Calu3 (cell line): ENCODE measurements around the gene PDE6B. TPM values are rescaled to one million over a fixed set of nuclear protein-coding genes. Genes with fewer than 3 reads are reported as not detected.

ENCODE experiments used
- BruUV-seq: library from RNA; stranded (reverse); fragments of 400-500 nt; replicated peaks from 2 replicates; lab custom pipeline; 2021; lab: Mats Ljungman, UMichigan
- CTCF ChIA-PET: fragments of 300-600 bp; sonication (Branson Sonifier 250); formaldehyde crosslinking; loops from one replicate; lab custom pipeline; 2022; ENCODE audit warnings: antibody characterized with exemption; lab: Charles Lee
- DNase-seq: peaks from one replicate; pipeline ENCODE4 v3.0.0; 2022
- H3K27ac Mint-ChIP-seq: one replicate; pipeline ENCODE4 v1.8.0; 2022; ENCODE audit warnings: mixed read lengths; ENCODE audit not compliant: unreplicated experiment
- H3K27me3 Mint-ChIP-seq: one replicate; pipeline ENCODE4 v1.8.0; 2022; ENCODE audit warnings: mixed read lengths; ENCODE audit not compliant: unreplicated experiment
- H3K36me3 Mint-ChIP-seq: one replicate; pipeline ENCODE4 v1.8.0; 2022; ENCODE audit warnings: mild to moderate bottlenecking, moderate library complexity, mixed read lengths; ENCODE audit not compliant: insufficient read depth, unreplicated experiment
- H3K4me1 Mint-ChIP-seq: one replicate; pipeline ENCODE4 v1.8.0; 2022; ENCODE audit warnings: mild to moderate bottlenecking, low read depth, mixed read lengths; ENCODE audit not compliant: unreplicated experiment
- H3K4me3 Mint-ChIP-seq: one replicate; pipeline ENCODE4 v1.8.0; 2022; ENCODE audit warnings: mild to moderate bottlenecking, low read depth, moderate library complexity, mixed read lengths; ENCODE audit not compliant: unreplicated experiment
- H3K9me3 Mint-ChIP-seq: one replicate; pipeline ENCODE4 v1.8.0; 2022; ENCODE audit warnings: low read depth, mixed read lengths; ENCODE audit not compliant: unreplicated experiment
- CTCF ChIP-seq: fragments of 200-600 bp; IDR thresholded peaks from one replicate; pipeline ENCODE4 v1.8.0; 2022; ENCODE audit warnings: antibody characterized with exemption; ENCODE audit not compliant: unreplicated experiment
- intact Hi-C: fragments of 100-400 bp; cut with micrococcal nuclease; formaldehyde crosslinking; loops from one replicate; pipeline ENCODE4 v1.10.0; 2022; ENCODE audit not compliant: unreplicated experiment
- total RNA-seq: library from RNA; stranded (reverse); gene quantifications from 2 replicates; pipeline ENCODE4 v1.2.3, GENCODE V29; 2022

The PDE6B gene
- total RNA-seq, 1 experiment from 2014 or later, result not detected

- no peaks in the 10 kb centered on the region for H3K4me1 Mint-ChIP-seq
- H3K27ac Mint-ChIP-seq, result no peak overlapping the region
- no peak for DNase-seq
- H3K9me3 Mint-ChIP-seq, result peaks cover 4% of the 10 kb centered on the region
- CTCF ChIA-PET, result no interaction called here
- H3K36me3 Mint-ChIP-seq, result peaks cover 5% of the 10 kb centered on the region
- no peak overlapping the region for H3K4me3 Mint-ChIP-seq
- intact Hi-C loops, result no loop called here
- peaks cover 19% of the 10 kb centered on the region for H3K27me3 Mint-ChIP-seq
- no TSS peak for BruUV-seq
- TF ChIP-seq CTCF, result no peak
Observed at GRCh38 chr4:653080-653821, 27.9 kb downstream of the PDE6B start.

GRCh38 chr4:653831-654502, 28.6 kb downstream of the PDE6B start:
- intact Hi-C loops, result no loop called here
- BruUV-seq, result no TSS peak
- no peak overlapping the region for H3K4me3 Mint-ChIP-seq
- CTCF ChIA-PET, result no interaction called here
- peaks cover 5% of the 10 kb centered on the region for H3K36me3 Mint-ChIP-seq
- no peaks in the 10 kb centered on the region for H3K4me1 Mint-ChIP-seq
- peaks cover 19% of the 10 kb centered on the region for H3K27me3 Mint-ChIP-seq
- no peak for TF ChIP-seq CTCF
- no peak for DNase-seq
- H3K27ac Mint-ChIP-seq, result no peak overlapping the region
- H3K9me3 Mint-ChIP-seq, result peaks cover 4% of the 10 kb centered on the region

- H3K4me3 Mint-ChIP-seq, result no peak overlapping the region
- CTCF ChIA-PET, result no interaction called here
- H3K4me1 Mint-ChIP-seq, result no peaks in the 10 kb centered on the region
- no peak for TF ChIP-seq CTCF
- DNase-seq, result no peak
- H3K27me3 Mint-ChIP-seq, result peaks cover 19% of the 10 kb centered on the region
- BruUV-seq, result no TSS peak
- intact Hi-C loops, result no loop called here
- H3K36me3 Mint-ChIP-seq, result peaks cover 5% of the 10 kb centered on the region
- peaks cover 8% of the 10 kb centered on the region for H3K9me3 Mint-ChIP-seq
- H3K27ac Mint-ChIP-seq, result no peak overlapping the region
Observed at GRCh38 chr4:654503-654845, 29.1 kb downstream of the PDE6B start.

- peaks cover 8% of the 10 kb centered on the region for H3K9me3 Mint-ChIP-seq
- no peak overlapping the region for H3K27ac Mint-ChIP-seq
- H3K4me1 Mint-ChIP-seq, result no peaks in the 10 kb centered on the region
- CTCF ChIA-PET, result no interaction called here
- no TSS peak for BruUV-seq
- H3K4me3 Mint-ChIP-seq, result no peak overlapping the region
- H3K36me3 Mint-ChIP-seq, result peaks cover 5% of the 10 kb centered on the region
- H3K27me3 Mint-ChIP-seq, result peaks cover 19% of the 10 kb centered on the region
- no peak for TF ChIP-seq CTCF
- intact Hi-C loops, result no loop called here
- DNase-seq, result no peak
Observed at GRCh38 chr4:654871-655463, 29.6 kb downstream of the PDE6B start.
